GM12878 (cell line): ENCODE measurements around the gene UCHL5. TPM values are rescaled to one million over a fixed set of nuclear protein-coding genes. Genes with fewer than 3 reads are reported as not detected.
A peak's percentile ranks its signal among the peaks of the same experiment; 100 is the strongest.

ENCODE experiments used
- BACH1 ChIP-seq: fragments of 450-650 bp; IDR thresholded peaks from 2 replicates; pipeline ENCODE4 v1.6.1; 2017; ENCODE audit warnings: mild to moderate bottlenecking, borderline replicate concordance
- EED ChIP-seq: sonication (generic); IDR thresholded peaks from 2 replicates; pipeline ENCODE4 v1.6.1; 2016; ENCODE audit warnings: antibody characterized with exemption, low read depth
- GABPA ChIP-seq: IDR thresholded peaks from 2 replicates; pipeline ENCODE4 v1.6.1; 2014; ENCODE audit warnings: antibody characterized with exemption, low read depth, mild to moderate bottlenecking, inconsistent platforms
- IRF5 ChIP-seq: fragments of 450-650 bp; IDR thresholded peaks from 2 replicates; pipeline ENCODE4 v1.6.1; 2017; ENCODE audit warnings: borderline replicate concordance
- PAX5 ChIP-seq: IDR thresholded peaks from 2 replicates; pipeline ENCODE4 v1.6.1; 2011; ENCODE audit warnings: low read depth, low read length, borderline replicate concordance
- POLR2AphosphoS2 ChIP-seq: IDR thresholded peaks from 2 replicates; pipeline ENCODE4 v1.6.1; 2011; ENCODE audit warnings: low read depth, mild to moderate bottlenecking, low read length, improper control_type of control experiment, moderate library complexity
- SMAD1 ChIP-seq: fragments of 450-650 bp; IDR thresholded peaks from 2 replicates; pipeline ENCODE4 v1.6.1; 2018; ENCODE audit warnings: mild to moderate bottlenecking, low read depth; ENCODE audit not compliant: partially characterized antibody
- SMC3 ChIP-seq: IDR thresholded peaks from 2 replicates; pipeline ENCODE4 v1.6.1; 2011; ENCODE audit warnings: low read length, improper control_type of control experiment, borderline replicate concordance
- WRNIP1 ChIP-seq: IDR thresholded peaks from 2 replicates; pipeline ENCODE4 v1.6.1; 2011; ENCODE audit warnings: low read depth, low read length, improper control_type of control experiment, borderline replicate concordance
- polyA plus RNA-seq, 11 experiments: library from polyadenylated mRNA; depleted of rRNA in 4 of 11; unstranded in 6 of 11; stranded (reverse) in 5 of 11; fragments of >200 nt; fragmentation: Nextera tagmentation in 4 of 11; fragmentation: Illumina TruSeq in 1 of 11; extraction: Ambion mirVana in 4 of 11; extraction: Trizol in 1 of 11; gene quantifications; 1 replicate in 1 of 11; 2 replicates in 10 of 11; pipeline versions ENCODE4 v1.2.1 to v1.2.3, GENCODE V29; 2011 to 2016; ENCODE audit warnings: inconsistent platforms in 2 of 11, missing spikeins in 2 of 11, low read depth in 1 of 11
- total RNA-seq, 4 experiments: library from RNA; depleted of rRNA in 3 of 4; stranded (reverse); fragments of >200 nt in 3 of 4; fragmentation: Illumina TruSeq in 1 of 4; extraction: Trizol in 1 of 4; gene quantifications; 2 replicates each; pipeline versions ENCODE4 v1.2.1 to v1.2.3, GENCODE V29; 2013 to 2021
- TF ChIP-seq, protein P1 (sequence below): fragments of 450-650 bp; formaldehyde crosslinking; IDR thresholded peaks from 2 replicates; pipeline ENCODE4 v1.4.0; 2020; ENCODE audit warnings: mild to moderate bottlenecking, moderate library complexity
- TF ChIP-seq, protein P2 (sequence below): fragments of 450-650 bp; IDR thresholded peaks from 2 replicates; pipeline ENCODE4 v1.6.1; 2016; ENCODE audit warnings: mild to moderate bottlenecking, moderate library complexity, borderline replicate concordance

UCHL5 gene
- total and polyA plus RNA-seq, 10 of the 15 experiments (the other 5 are each of a cell fraction or from before 2014, with no cell fraction given): 30.1 to 179 (median 60.1) TPM

DNA sequence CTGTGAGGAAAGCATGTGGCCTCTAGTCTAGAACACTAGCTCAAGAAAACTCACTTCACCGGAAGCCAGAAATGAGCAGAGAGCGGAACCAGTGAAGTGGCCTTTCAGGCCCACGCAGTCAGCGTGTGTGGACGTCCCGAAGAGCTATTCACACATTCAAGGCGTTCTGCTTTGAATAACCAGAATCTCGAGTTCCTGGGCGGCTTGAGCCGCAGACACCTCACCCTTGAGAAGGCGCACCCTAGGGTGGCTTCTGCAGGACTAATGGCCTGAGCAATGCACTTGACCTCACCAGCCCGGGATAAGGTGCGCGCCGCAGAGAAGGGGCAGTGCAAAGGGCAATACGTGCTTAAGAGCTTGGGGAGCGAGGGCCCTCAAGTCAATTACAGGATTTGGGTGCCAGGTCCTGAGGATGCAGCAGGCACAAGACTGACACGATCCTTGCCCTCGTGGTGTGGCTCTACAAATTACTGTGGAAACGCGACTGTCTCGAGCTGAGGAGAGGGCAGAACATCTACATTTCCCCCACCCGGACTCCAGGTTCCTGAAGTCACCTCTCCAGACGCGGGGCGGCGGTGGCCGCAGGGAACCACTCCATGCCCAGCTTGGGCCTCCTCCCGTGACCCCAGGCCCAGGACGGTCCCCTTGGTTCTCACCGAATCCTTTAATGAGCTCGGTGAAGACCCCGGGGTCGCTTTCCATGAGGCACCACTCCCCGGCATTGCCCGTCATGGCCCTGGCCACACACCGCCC lies 455 bp downstream of the UCHL5 start (continued):
- no peak for TF ChIP-seq IRF5
- no peak for TF ChIP-seq SMC3
- TF ChIP-seq WRNIP1: no peak
- TF ChIP-seq PAX5: peak; percentile 92
- TF ChIP-seq SMAD1: no peak
- peak; percentile 74 for TF ChIP-seq GABPA
- TF ChIP-seq BACH1: peak; percentile 79
- TF ChIP-seq, protein P1, sequence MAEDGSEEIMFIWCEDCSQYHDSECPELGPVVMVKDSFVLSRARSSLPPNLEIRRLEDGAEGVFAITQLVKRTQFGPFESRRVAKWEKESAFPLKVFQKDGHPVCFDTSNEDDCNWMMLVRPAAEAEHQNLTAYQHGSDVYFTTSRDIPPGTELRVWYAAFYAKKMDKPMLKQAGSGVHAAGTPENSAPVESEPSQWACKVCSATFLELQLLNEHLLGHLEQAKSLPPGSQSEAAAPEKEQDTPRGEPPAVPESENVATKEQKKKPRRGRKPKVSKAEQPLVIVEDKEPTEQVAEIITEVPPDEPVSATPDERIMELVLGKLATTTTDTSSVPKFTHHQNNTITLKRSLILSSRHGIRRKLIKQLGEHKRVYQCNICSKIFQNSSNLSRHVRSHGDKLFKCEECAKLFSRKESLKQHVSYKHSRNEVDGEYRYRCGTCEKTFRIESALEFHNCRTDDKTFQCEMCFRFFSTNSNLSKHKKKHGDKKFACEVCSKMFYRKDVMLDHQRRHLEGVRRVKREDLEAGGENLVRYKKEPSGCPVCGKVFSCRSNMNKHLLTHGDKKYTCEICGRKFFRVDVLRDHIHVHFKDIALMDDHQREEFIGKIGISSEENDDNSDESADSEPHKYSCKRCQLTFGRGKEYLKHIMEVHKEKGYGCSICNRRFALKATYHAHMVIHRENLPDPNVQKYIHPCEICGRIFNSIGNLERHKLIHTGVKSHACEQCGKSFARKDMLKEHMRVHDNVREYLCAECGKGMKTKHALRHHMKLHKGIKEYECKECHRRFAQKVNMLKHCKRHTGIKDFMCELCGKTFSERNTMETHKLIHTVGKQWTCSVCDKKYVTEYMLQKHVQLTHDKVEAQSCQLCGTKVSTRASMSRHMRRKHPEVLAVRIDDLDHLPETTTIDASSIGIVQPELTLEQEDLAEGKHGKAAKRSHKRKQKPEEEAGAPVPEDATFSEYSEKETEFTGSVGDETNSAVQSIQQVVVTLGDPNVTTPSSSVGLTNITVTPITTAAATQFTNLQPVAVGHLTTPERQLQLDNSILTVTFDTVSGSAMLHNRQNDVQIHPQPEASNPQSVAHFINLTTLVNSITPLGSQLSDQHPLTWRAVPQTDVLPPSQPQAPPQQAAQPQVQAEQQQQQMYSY (CRISPR knock-in tag): no peak
- TF ChIP-seq, protein P2, sequence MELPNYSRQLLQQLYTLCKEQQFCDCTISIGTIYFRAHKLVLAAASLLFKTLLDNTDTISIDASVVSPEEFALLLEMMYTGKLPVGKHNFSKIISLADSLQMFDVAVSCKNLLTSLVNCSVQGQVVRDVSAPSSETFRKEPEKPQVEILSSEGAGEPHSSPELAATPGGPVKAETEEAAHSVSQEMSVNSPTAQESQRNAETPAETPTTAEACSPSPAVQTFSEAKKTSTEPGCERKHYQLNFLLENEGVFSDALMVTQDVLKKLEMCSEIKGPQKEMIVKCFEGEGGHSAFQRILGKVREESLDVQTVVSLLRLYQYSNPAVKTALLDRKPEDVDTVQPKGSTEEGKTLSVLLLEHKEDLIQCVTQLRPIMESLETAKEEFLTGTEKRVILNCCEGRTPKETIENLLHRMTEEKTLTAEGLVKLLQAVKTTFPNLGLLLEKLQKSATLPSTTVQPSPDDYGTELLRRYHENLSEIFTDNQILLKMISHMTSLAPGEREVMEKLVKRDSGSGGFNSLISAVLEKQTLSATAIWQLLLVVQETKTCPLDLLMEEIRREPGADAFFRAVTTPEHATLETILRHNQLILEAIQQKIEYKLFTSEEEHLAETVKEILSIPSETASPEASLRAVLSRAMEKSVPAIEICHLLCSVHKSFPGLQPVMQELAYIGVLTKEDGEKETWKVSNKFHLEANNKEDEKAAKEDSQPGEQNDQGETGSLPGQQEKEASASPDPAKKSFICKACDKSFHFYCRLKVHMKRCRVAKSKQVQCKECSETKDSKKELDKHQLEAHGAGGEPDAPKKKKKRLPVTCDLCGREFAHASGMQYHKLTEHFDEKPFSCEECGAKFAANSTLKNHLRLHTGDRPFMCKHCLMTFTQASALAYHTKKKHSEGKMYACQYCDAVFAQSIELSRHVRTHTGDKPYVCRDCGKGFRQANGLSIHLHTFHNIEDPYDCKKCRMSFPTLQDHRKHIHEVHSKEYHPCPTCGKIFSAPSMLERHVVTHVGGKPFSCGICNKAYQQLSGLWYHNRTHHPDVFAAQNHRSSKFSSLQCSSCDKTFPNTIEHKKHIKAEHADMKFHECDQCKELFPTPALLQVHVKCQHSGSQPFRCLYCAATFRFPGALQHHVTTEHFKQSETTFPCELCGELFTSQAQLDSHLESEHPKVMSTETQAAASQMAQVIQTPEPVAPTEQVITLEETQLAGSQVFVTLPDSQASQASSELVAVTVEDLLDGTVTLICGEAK: 0 out of 2 replicates have a peak, but pooled peaks have one; percentile 69
- no peak for TF ChIP-seq EED
- no peak for TF ChIP-seq POLR2AphosphoS2
